Heart right ventricle (tissue), 16 donors: ENCODE data around the gene CCM2. TPM values are rescaled to one million over a fixed set of nuclear protein-coding genes. Genes with fewer than 3 reads are reported as not detected.

ENCODE experiments used
- ATAC-seq, 8 donors: fragments of 200-7000 bp; cut with Tn5 transposase; one replicate each; pipeline ENCODE4 v1.9.1; 2020; ENCODE audit warnings: mild to moderate bottlenecking in 8 of 8, moderate library complexity in 8 of 8, moderate number of reproducible peaks in 1 of 8
- DNase-seq, 2 donors: peaks; one replicate each; pipeline ENCODE4 v3.0.0-alpha.2; 2020
- H3K27ac ChIP-seq, 10 donors: fragments of 200-600 bp; sonication (generic) in 2 of 10; one replicate each; pipeline versions ENCODE4 v1.5.0 to v1.8.0; 2020 to 2022; ENCODE audit warnings: mild to moderate bottlenecking in 3 of 10
- H3K27me3 ChIP-seq, 7 donors: fragments of 200-600 bp; one replicate each; pipeline ENCODE4 v1.8.0; 2021 to 2022; ENCODE audit warnings: mild to moderate bottlenecking in 2 of 7
- H3K36me3 ChIP-seq, 9 donors: fragments of 200-600 bp; sonication (generic) in 1 of 9; one replicate each; pipeline versions ENCODE4 v1.5.0 to v1.8.0; 2020 to 2022; ENCODE audit warnings: mild to moderate bottlenecking in 2 of 9
- H3K4me1 ChIP-seq, 9 donors: fragments of 200-600 bp; sonication (generic) in 1 of 9; one replicate each; pipeline versions ENCODE4 v1.5.0 to v1.8.0; 2020 to 2022; ENCODE audit warnings: mild to moderate bottlenecking in 4 of 9
- H3K4me3 ChIP-seq, 10 donors: fragments of 200-600 bp; sonication (generic) in 2 of 10; one replicate each; pipeline versions ENCODE4 v1.5.0 to v1.8.0; 2020 to 2022; ENCODE audit warnings: mild to moderate bottlenecking in 7 of 10, moderate library complexity in 2 of 10
- H3K9me3 ChIP-seq, 11 donors: fragments of 200-600 bp in 10 of 11; sonication (generic) in 2 of 11; one replicate each; pipeline versions ENCODE4 v1.5.0 to v1.8.0; 2013 to 2022; ENCODE audit warnings: mild to moderate bottlenecking in 2 of 11, control low read depth in 1 of 11, moderate library complexity in 1 of 11
- WGBS, 2 donors: extraction: QIAGEN DNeasy Blood & Tissue Kit; methylation state at CpG; one replicate each; pipeline ENCODE4 v1.1.7; 2013; ENCODE audit warnings: inconsistent platforms in 1 of 2; 5-methylcytosine and 5-hydroxymethylcytosine counted together
- intact Hi-C, 10 donors: fragments of 100-400 bp; cut with DNase I; formaldehyde crosslinking; loops; one replicate each; pipeline versions ENCODE4 v1.11.1 to v1.14.2; 2022
- polyA plus RNA-seq, 2 donors: library from polyadenylated mRNA; stranded (reverse); fragments of 200-250 nt; gene quantifications; one replicate each; pipeline ENCODE4 v1.2.3, GENCODE V29; 2013
- total RNA-seq, 10 donors: library from RNA; stranded (reverse); fragmentation: NEBNext Ultra II Directional in 3 of 10; extraction: Animal tissue kit (Norgen Biotek cat#: 25700) in 3 of 10; gene quantifications; one replicate each; pipeline versions ENCODE4 v1.2.1 to v1.2.4, GENCODE V29; 2021 to 2023
- TF ChIP-seq, protein P1 (sequence below), 9 donors: fragments of 200-600 bp; sonication (generic) in 2 of 9; IDR thresholded peaks; one replicate each; pipeline versions ENCODE4 v1.5.0 to v1.8.0; 2021 to 2022; ENCODE audit warnings: antibody characterized with exemption in 9 of 9, mild to moderate bottlenecking in 5 of 9, moderate library complexity in 1 of 9
- donor health status: Arrhythmogenic right ventricular cardiomyopathy.
- donor health status: ischemic (EF 13 %, LVEDD 7.1; RV severe dilation, severe dysfunction).
- donor health status: healthy with polysubstance abuse.
- donor health status: DM: no; HTN: yes; CAD: no.
- donor health status: DM: no; HTN: no; CAD: no.
- donor health status: ischemic (EF 25% LVEDD 6.9; RV normal size, moderate dysfunction).
- donor health status: ischemic (EF 25% LVEDD 5.7; RV mildly dilated, moderate dysfunction).
- donor health status: healthy.
- donor health status: DM: yes; HTN: yes; CAD: no.
- donor health status: Ischemic cardiomyopathy.
- donor health status: ischemic (EF 35%, LVEDD 5.7; RV mildly dilated, moderate dysfunction).
- donor health status: nonischemic (EF 11% LVEDD 7.7; RV severe dilation, severe dysfunction).
- donor health status: DM: yes; HTN: yes; CAD: no.
- donor health status: PGD.
- donor health status: ischemic (EF 29% LVEDD 5.4; RV normal size, mild dysfunction).
- donor health status: nonischemic (EF 23%, LVEDD 6.1; RV moderate dilation, normal function).

The CCM2 gene
- total and polyA plus RNA-seq, 12 donors, result 21.5 to 71.1 (median 25.7) TPM

DNA sequence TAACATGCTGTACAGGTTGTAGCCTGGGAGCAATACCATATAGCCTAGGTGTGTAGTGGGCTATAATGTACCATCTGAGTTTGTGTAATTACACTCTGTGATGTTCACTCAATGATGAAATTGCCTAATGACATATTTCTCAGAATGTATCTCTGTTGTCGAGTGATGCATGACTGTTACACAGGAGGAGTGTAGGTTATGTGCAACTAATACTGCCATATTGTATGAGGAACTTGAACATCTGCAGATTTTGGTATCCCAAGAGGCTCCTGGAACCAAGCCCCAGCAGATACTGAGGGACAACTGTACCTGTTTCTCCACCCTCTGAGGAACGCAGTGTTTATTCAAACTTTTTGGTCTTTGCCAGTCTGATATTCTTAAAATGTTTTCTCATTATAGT, 50.2 kb downstream of the CCM2 start:
- TF ChIP-seq, protein P1, sequence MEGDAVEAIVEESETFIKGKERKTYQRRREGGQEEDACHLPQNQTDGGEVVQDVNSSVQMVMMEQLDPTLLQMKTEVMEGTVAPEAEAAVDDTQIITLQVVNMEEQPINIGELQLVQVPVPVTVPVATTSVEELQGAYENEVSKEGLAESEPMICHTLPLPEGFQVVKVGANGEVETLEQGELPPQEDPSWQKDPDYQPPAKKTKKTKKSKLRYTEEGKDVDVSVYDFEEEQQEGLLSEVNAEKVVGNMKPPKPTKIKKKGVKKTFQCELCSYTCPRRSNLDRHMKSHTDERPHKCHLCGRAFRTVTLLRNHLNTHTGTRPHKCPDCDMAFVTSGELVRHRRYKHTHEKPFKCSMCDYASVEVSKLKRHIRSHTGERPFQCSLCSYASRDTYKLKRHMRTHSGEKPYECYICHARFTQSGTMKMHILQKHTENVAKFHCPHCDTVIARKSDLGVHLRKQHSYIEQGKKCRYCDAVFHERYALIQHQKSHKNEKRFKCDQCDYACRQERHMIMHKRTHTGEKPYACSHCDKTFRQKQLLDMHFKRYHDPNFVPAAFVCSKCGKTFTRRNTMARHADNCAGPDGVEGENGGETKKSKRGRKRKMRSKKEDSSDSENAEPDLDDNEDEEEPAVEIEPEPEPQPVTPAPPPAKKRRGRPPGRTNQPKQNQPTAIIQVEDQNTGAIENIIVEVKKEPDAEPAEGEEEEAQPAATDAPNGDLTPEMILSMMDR (IDR thresholded peaks at IDR 0.05), result no peak
- Histone ChIP-seq H3K27me3 (no peaks in the 10 kb centered on the region), H3K36me3 (peaks cover 0 to 83% (median 0%) of the 10 kb centered on the region in 9 donors), H3K9me3 (no peaks in the 10 kb centered on the region), H3K4me1 (no peaks in the 10 kb centered on the region), H3K27ac (no peak overlapping the region), H3K4me3 (no peak overlapping the region)
- intact Hi-C loops, result loop anchor here in 1 of 10 donors (10.0 kb wide), 1 partner anchor 45 kb away; the partner anchor contains the start of gene CCM2
- WGBS, 2 donors, result 92 to 95% methylated on average over 2 of the region's 2 CpGs
- DNase-seq (no peak), ATAC-seq (no peak)

DNA sequence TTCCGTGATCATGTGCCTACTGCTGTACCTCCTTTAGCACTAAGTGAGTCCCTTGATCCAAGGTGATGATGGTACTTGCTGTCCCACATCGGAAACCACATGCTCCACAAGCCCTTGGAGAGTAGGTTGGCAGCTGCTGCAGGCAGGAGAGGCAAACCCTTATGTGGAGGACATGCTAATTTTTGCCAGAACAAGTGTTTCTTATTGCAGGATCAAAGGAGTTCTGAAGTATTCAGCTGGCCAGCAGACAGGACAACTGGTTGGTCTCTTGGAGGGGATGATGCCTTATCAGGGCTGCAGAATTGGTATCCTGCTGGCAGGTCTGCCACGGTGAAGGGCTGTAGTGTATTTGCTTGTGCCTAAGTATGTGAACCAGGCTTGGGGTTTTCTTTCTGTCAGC, 52.0 kb downstream of the CCM2 start:
- TF ChIP-seq, protein P1 (IDR thresholded peaks at IDR 0.05), result no peak
- H3K27ac ChIP-seq, result no peak overlapping the region
- no peak overlapping the region for H3K4me3 ChIP-seq
- no peaks in the 10 kb centered on the region for H3K4me1 ChIP-seq
- DNase-seq (no peak), ATAC-seq (peak in 1 of 8 donors; percentile 47)
- intact Hi-C loops, result loop anchor here in 1 of 10 donors (10.0 kb wide), 1 partner anchor 47 kb away; the partner anchor contains the start of gene CCM2
- no peaks in the 10 kb centered on the region for H3K27me3 ChIP-seq
- no peaks in the 10 kb centered on the region for H3K9me3 ChIP-seq
- WGBS, 2 donors, result 69 to 73% methylated on average over 3 of the region's 3 CpGs
- peaks cover 0 to 65% (median 0%) of the 10 kb centered on the region in 9 donors for H3K36me3 ChIP-seq

DNA sequence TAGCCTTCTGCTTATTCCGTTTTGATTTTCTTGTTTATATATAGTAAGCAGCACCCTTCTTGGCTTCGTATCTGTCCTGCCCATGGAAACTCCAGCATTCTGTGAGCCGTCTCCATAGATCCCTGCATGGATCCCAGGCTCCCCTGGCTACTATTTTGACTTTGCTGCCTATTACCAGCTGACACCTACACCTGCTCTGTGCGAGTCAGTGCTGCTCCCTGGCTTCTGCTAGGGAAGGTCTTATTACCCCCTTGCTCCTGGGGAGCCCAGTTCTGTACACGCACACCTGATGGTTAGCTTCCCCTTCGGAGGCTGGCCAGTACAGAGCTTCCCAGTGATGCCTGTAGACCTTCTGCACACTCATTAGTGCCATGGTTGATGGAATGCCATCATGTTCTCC, 53.4 kb downstream of the CCM2 start:
- Histone ChIP-seq H3K4me3 (no peak overlapping the region), H3K36me3 (peaks cover 0 to 54% (median 0%) of the 10 kb centered on the region in 9 donors), H3K4me1 (peaks cover 0 to 7% (median 0%) of the 10 kb centered on the region in 9 donors), H3K9me3 (no peaks in the 10 kb centered on the region), H3K27me3 (no peaks in the 10 kb centered on the region), H3K27ac (no peak overlapping the region)
- no peak for DNase-seq
- TF ChIP-seq, protein P1 (IDR thresholded peaks at IDR 0.05), result no peak
- WGBS, 2 donors, result 64 to 80% methylated on average over 5 to 6 of the region's 6 CpGs
- no peak for ATAC-seq
- intact Hi-C loops, result loop anchor here in 1 of 10 donors (10.0 kb wide), 1 partner anchor 49 kb away; the partner anchor contains the start of gene CCM2

DNA sequence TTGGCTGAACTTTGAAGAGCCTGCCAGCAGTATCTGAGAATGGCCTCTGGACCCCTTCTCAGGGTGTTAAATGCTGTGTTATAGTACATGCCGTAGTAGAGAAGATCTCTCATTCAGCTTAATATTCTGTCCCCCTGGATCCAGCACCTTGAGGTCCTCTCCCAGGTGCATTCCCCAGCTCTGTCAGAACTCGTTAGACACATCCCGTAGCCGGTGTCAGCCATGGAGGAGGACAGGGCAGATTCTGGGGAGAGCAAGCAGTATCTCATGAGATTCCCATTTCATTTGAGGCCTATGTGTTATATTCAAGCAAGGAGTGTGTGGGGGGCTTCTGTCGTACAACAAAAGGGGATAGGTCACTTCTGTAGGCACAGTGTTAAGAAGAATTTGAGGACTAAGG, 53.9 kb downstream of the CCM2 start:
- no peaks in the 10 kb centered on the region for H3K27me3 ChIP-seq
- peaks cover 0 to 48% (median 0%) of the 10 kb centered on the region in 9 donors for H3K36me3 ChIP-seq
- H3K9me3 ChIP-seq, result no peaks in the 10 kb centered on the region
- 96 to 97% methylated on average over 5 of the region's 5 CpGs for WGBS, 2 donors
- H3K27ac ChIP-seq, result no peak overlapping the region
- ATAC-seq (no peak), DNase-seq (no peak)
- H3K4me3 ChIP-seq, result no peak overlapping the region
- peaks cover 0 to 7% (median 0%) of the 10 kb centered on the region in 9 donors for H3K4me1 ChIP-seq
- intact Hi-C loops, result loop anchor here in 1 of 10 donors (10.0 kb wide), 1 partner anchor 49 kb away; the partner anchor contains the start of gene CCM2
- TF ChIP-seq, protein P1 (IDR thresholded peaks at IDR 0.05), result no peak
